IPS-18c (cell line): ENCODE results near the gene POLR2J3.
"Not testable (repeated sequence)": the region's sequence is repeated elsewhere in the genome, so short reads cannot be mapped to it uniquely, and the experiment has no call there.

Experiments
- H3K4me3 ChIP-seq: 2 replicates; pipeline ENCODE4 v1.7.0; 2013; ENCODE audit warnings: low read depth, mild to moderate bottlenecking, low read length, moderate library complexity; ENCODE audit not compliant: insufficient read depth
- H3K9me3 ChIP-seq: one replicate; pipeline ENCODE4 v1.6.1; 2013; ENCODE audit warnings: mild to moderate bottlenecking, low read length, moderate library complexity; ENCODE audit not compliant: control insufficient read depth, insufficient read depth

The POLR2J3 gene

GRCh38 chr7:102535062-102535615, 37.2 kb downstream of the POLR2J3 start:
- not testable (repeated sequence) for H3K9me3 ChIP-seq, H3K4me3 ChIP-seq

GRCh38 chr7:102532127-102532526, 40.3 kb downstream of the POLR2J3 start:
- H3K9me3 ChIP-seq, H3K4me3 ChIP-seq: not testable (repeated sequence)

GRCh38 chr7:102531583-102531982, 40.8 kb downstream of the POLR2J3 start:
- H3K9me3 ChIP-seq, H3K4me3 ChIP-seq: not testable (repeated sequence)

DNA sequence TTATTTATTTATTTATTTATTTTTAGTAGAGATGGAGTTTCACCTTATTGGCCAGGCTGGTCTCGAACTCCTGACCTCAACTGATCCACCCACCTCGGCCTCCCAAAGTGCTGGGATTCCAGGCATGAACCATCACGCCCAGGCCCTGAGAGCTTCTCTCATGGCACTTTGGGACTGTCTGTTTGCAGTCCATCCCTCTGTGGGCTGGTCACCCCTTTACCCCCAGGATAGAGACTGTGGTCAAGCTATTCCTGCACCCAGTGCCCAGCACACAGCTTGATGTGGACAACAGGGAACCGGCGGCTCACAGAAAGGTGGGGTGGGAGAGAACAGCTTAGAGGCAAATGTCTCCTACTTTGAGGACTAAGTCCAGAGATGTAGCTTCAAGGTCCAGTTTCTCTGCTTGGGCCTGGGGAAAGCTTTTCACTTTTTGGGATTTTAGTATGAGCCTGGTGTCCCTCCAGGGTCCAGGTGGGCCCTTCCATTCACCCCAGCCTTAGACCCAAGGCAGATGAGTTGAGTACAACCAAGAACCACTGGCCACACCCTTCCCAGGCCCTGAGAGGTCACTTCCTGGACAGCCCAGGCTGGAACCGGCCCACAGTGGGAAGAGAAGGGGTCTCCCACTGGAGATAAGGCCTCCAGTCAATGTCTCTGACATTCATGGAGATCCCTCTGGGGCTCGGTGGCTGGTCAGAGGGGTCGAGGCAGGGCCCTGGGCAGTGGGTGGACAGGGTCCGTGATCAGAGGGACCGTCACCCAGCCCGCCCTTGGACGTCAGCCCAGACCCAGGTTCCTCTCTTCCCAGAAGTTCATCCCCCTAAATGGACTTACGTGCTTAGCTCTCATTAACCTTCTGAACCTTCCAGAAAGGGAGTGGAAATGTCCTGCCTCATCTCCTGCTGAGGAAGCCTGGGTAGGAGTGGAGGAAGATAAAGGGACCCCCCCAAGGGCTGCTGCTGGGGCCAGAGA, 44.3 kb downstream of the POLR2J3 start:
- not testable (repeated sequence) for H3K4me3 ChIP-seq, H3K9me3 ChIP-seq

GRCh38 chr7:102527182-102527581, 45.2 kb downstream of the POLR2J3 start:
- not testable (repeated sequence) for H3K9me3 ChIP-seq, H3K4me3 ChIP-seq

DNA sequence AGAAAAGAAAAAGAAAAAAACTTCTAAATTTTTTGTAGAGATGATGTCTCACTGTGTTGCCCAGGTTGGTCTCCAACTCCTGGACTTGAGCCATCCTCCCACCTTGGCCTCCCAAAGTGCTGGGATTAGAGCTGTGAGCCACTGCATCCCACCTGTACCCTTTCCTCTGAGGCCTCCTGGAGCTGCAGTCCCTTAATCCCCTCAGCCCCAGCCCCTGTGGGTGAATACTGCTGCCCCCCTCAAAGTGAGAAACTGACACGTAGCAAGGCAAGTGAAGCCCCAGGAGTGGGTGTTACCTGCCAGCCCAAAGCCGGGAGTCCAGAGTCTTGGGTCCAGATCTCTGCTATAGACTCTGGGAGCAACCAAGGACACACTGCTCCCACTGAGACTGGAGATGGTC, 47.6 kb downstream of the POLR2J3 start:
- H3K4me3 ChIP-seq, H3K9me3 ChIP-seq: not testable (repeated sequence)

- H3K9me3 ChIP-seq, H3K4me3 ChIP-seq: not testable (repeated sequence)
These were observed 51.6 kb downstream of the POLR2J3 start for GRCh38 chr7:102520797-102521196.

DNA sequence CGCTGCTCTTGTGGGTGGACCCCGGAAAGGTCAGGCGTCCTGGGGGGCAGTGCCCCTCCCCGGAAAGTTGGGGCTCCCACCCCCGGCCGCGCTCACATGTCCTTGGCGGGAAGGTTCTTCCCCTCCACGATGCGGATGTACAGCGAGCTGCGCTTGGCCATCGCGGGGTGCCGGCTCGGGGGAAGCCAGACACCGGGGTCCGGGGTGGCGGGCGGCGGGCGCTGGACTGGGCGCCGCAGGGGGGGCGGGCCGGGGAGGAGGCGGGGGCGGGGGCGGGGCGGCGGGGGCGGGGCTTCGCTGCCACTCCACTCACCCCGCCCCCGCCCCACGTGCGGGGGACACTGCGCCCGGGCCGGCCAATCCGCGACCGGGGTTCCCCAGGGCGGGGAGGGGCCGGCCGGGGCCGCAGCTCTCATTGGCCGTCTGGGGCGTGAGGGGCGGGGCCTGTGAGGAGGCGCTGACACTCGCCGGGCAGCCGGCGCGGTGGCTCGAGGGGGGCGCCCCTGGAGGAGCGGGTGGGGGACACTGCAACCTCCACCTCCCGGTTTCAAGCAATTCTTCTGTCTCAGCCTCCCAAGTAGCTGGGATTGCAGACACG, 54.7 kb downstream of the POLR2J3 start, which contains the start of gene RASA4B:
TSS of gene RASA4B (minus strand) at position 228 of the 598 bp plus-strand sequence. CDS start at position 161, 67 bp downstream.
- not testable (repeated sequence) for H3K4me3 ChIP-seq, H3K9me3 ChIP-seq
